ENCODE results near the gene EIF5AL1.
A peak's percentile ranks its signal among the peaks of the same experiment; 100 is the strongest.
"Not testable (repeated sequence)": the region's sequence is repeated elsewhere in the genome, so short reads cannot be mapped to it uniquely, and the experiment has no call there.

Gene EIF5AL1

GRCh38 chr10:79511891-79512583 lies at the start of gene EIF5AL1:
Gene EIF5AL1, plus strand, starts transcription at chr10:79512533. Its CDS starts 117 bp downstream, at chr10:79512650.
- DNase-seq, result not testable (repeated sequence)

- DNase-seq, result no peak
Measured at GRCh38 chr10:79463578-79464496, 48.5 kb upstream of the EIF5AL1 start.

- no peak for DNase-seq
Measured at GRCh38 chr10:79465341-79465740, 47.0 kb upstream of the EIF5AL1 start.

GRCh38 chr10:79468015-79468560 lies 44.2 kb upstream of the EIF5AL1 start:
- DNase-seq, result no peak

- DNase-seq, result no peak
Measured at GRCh38 chr10:79468841-79469585, 43.3 kb upstream of the EIF5AL1 start.

- DNase-seq, result no peak
Measured at GRCh38 chr10:79470096-79470495, 42.2 kb upstream of the EIF5AL1 start.

- DNase-seq, result no peak
Measured at GRCh38 chr10:79471776-79472175, 40.6 kb upstream of the EIF5AL1 start.

GRCh38 chr10:79472449-79472848 lies 39.9 kb upstream of the EIF5AL1 start:
- DNase-seq, result no peak

- DNase-seq, result no peak
Measured at GRCh38 chr10:79472951-79473350, 39.4 kb upstream of the EIF5AL1 start.

GRCh38 chr10:79473496-79474095 lies 38.7 kb upstream of the EIF5AL1 start:
- DNase-seq, result no peak

GRCh38 chr10:79475119-79475653 lies 37.1 kb upstream of the EIF5AL1 start:
- DNase-seq, result no peak

GRCh38 chr10:79475877-79476276 lies 36.5 kb upstream of the EIF5AL1 start:
- no peak for DNase-seq

GRCh38 chr10:79476645-79477044 lies 35.7 kb upstream of the EIF5AL1 start:
- no peak for DNase-seq

GRCh38 chr10:79477456-79477855 lies 34.9 kb upstream of the EIF5AL1 start:
- DNase-seq, result no peak

GRCh38 chr10:79479283-79479909 lies 32.9 kb upstream of the EIF5AL1 start:
- DNase-seq, result no peak

GRCh38 chr10:79482304-79482703 lies 30.0 kb upstream of the EIF5AL1 start:
- DNase-seq, result no peak

GRCh38 chr10:79482741-79483140 lies 29.6 kb upstream of the EIF5AL1 start:
- DNase-seq, result no peak

- DNase-seq, result no peak
Measured at GRCh38 chr10:79483299-79483698, 29.0 kb upstream of the EIF5AL1 start.

GRCh38 chr10:79483948-79484347 lies 28.4 kb upstream of the EIF5AL1 start:
- DNase-seq, result no peak

- DNase-seq, result no peak
Measured at GRCh38 chr10:79484476-79484875, 27.9 kb upstream of the EIF5AL1 start.

GRCh38 chr10:79487296-79488194 lies 24.8 kb upstream of the EIF5AL1 start:
- peak; percentile 59 for DNase-seq

All from HCEC 1CT (cell line).